Keratinocyte (primary cell): ENCODE results near the gene OR7A5.

Experiments used
- EZH2 ChIP-seq: IDR thresholded peaks from one replicate; pipeline ENCODE4 v1.6.1; 2012; ENCODE audit warnings: inconsistent platforms, mild to moderate bottlenecking, low read length, moderate library complexity
- TF ChIP-seq, protein P1 (sequence below), 3 experiments: IDR thresholded peaks in 1 of 3; conservative IDR thresholded peaks in 1 of 3; optimal IDR thresholded peaks in 1 of 3; 2 replicates in 2 of 3; 3 replicates in 1 of 3; pipeline versions ENCODE3 to v1.5.1; 2011; ENCODE audit warnings: low read length in 3 of 3, mild to moderate bottlenecking in 3 of 3, moderate library complexity in 2 of 3, control low read depth in 1 of 3, inconsistent platforms in 1 of 3; ENCODE audit not compliant: insufficient read depth in 2 of 3; ENCODE audit errors: extremely low read depth in 1 of 3

DNA sequence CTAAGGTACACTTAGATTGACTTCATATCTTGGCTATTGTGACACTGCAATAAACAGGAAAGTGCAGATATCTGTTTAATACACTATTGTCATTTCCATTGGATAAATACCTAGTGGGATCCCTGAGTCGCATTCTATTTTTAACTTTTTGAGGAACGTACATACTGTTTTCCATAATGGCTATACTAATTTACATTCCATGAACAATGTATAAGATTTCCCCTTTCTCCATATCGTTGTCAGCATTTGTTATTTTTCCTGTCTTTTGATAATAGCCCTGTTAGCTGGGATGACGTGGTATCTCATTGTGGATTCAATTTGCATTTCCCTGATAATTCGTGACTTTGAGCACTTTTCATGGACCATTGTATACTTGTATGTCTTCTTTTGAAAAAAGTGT is 33.5 kb upstream of the OR7A5 start:
- TF ChIP-seq, protein P1, sequence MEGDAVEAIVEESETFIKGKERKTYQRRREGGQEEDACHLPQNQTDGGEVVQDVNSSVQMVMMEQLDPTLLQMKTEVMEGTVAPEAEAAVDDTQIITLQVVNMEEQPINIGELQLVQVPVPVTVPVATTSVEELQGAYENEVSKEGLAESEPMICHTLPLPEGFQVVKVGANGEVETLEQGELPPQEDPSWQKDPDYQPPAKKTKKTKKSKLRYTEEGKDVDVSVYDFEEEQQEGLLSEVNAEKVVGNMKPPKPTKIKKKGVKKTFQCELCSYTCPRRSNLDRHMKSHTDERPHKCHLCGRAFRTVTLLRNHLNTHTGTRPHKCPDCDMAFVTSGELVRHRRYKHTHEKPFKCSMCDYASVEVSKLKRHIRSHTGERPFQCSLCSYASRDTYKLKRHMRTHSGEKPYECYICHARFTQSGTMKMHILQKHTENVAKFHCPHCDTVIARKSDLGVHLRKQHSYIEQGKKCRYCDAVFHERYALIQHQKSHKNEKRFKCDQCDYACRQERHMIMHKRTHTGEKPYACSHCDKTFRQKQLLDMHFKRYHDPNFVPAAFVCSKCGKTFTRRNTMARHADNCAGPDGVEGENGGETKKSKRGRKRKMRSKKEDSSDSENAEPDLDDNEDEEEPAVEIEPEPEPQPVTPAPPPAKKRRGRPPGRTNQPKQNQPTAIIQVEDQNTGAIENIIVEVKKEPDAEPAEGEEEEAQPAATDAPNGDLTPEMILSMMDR (optimal IDR thresholded peaks at IDR 0.05 in 1 of 3, IDR thresholded peaks at IDR 0.05 in 1 of 3, conservative IDR thresholded peaks at IDR 0.05 in 1 of 3; ENCODE audit: extremely low read depth in 1 of 3, insufficient read depth in 2 of 3, low read length in 3 of 3): no peak
- TF ChIP-seq EZH2: no peak
